Measurements from ENCODE around the gene IRAK2.

DNA sequence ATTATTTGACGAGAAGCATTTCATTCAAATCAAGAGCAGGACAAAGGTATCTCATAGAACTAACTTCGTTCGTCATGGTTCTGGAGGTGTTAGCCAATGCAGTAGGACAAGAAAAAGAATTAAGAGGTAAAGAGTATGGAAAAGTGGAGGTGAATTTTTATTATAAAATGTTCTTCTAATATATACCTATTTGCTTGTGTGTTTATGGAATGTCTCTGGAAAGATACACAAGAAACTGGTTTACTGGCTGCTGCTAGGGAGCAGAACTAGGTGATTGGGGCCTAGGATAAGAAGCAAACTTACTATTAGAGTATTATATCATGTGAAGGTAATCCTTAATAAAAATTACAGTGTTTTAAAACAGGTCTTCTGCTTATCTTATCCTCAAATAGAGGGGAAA, 52.6 kb downstream of the IRAK2 start:
- TF ChIP-seq CTCF (IDR thresholded peaks at IDR 0.05): no peak
- TF ChIP-seq POLR2A (IDR thresholded peaks at IDR 0.05): no peak

All from ovary (tissue), 3 donors.